Choroid plexus epithelial cell (primary cell): ENCODE results near the gene GPR78.

Experiments
- DNase-seq: peaks from one replicate; pipeline ENCODE4 v3.0.0-alpha.2; 2010; ENCODE audit warnings: low read depth
- H3K4me3 ChIP-seq: 2 replicates; pipeline ENCODE4 v1.5.1; 2011; ENCODE audit warnings: low read depth, mild to moderate bottlenecking, control low read depth, low read length, moderate library complexity
- CTCF ChIP-seq: conservative IDR thresholded peaks from 2 replicates; pipeline ENCODE4 v1.5.1; 2011; ENCODE audit warnings: low read depth, mild to moderate bottlenecking, control low read depth, inconsistent platforms, low read length, moderate library complexity

GPR78 gene

DNA sequence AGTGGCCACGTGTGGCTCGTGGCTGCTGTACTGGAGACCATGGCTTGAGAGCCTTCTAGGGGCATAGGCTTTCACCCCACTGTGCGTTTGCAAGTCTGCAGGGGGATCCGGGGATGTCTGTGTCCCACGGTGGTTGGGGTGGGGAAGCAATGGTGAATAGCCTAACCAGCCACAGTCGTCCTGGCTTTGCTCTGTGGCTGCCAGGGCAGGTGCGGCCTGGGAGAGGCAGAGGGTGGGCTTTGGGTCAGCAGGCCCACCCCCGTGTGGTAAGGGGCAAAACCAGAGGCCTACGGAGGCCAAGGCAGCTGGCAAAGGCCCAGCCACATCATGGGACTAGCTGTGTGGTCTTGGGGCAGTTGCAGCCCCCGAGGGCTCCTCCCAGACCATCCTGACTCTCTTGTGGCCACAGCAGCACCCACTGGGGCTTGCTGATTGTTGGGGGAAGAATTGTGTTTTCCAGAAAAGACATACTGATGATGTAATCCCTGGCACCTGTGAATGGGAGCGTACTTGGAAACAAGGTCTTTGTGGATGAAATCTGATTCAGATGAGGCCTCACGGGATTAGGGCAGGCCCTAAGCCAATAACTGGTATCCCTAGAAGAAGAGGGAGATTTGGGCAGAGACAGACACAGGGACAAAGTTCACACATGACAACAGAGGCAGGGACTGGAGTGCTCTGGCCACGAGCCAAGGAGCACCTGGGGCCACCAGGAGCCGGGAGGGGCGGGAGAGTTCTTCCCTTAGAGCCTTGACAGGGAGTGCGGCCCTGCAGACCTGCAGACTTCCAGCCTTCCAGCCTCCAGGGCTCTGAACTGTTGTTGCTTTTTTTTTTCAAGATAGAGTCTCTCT is 15.3 kb downstream of the GPR78 start:
- H3K4me3 ChIP-seq = no peak overlapping the region
- DNase-seq = peak; percentile 28
- no peak for TF ChIP-seq CTCF

DNA sequence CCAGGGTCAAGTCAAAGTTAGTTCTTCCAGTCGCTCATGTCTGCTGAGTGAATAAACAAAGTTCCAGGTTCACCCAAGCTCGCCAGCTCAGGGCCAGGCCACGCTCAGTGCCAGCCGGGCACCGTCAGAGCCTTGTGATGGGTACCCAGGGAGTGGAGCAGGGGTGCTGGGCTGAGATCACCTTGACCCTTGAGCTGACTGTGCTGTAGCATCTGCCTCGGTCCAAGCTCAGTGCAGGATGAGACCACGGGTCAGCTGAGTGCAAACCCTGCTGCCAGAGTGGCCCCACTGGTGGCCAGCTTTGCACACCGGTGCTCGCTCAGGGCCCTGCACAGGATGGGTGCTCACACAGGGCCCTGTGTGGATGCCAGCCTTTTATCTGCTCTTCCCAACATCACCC is 16.7 kb downstream of the GPR78 start:
- TF ChIP-seq CTCF = no peak
- no peak overlapping the region for H3K4me3 ChIP-seq
- no peak for DNase-seq

- no peak overlapping the region for H3K4me3 ChIP-seq
- TF ChIP-seq CTCF = no peak
- no peak for DNase-seq
Measured at GRCh38 chr4:8597319-8597718, 17.1 kb downstream of the GPR78 start.

DNA sequence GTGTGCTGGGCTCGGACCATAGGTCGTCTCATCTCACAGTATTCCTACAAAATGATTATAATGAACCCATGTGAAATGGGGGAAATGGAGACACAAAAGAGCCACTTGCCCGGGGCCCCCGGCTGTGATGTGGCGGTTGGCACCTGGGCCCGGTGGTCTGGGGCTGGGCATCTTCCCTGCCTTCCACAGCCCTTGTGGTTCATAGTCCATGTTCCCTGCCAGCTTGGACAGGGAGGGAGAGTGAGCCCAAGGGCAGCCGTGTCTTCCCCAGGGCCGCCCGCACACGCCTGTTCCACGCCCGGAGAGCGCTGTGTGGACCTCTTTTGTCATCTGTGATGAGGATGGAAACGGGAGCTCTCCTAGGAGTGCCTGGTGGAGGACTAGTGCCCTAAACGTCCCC is 17.6 kb downstream of the GPR78 start:
- H3K4me3 ChIP-seq = no peak overlapping the region
- DNase-seq = no peak
- TF ChIP-seq CTCF = no peak

- no peak for TF ChIP-seq CTCF
- no peak for DNase-seq
- no peak overlapping the region for H3K4me3 ChIP-seq
Measured at GRCh38 chr4:8598391-8599090, 18.3 kb downstream of the GPR78 start.

GRCh38 chr4:8599091-8599460 is 18.9 kb downstream of the GPR78 start:
- H3K4me3 ChIP-seq = no peak overlapping the region
- no peak for DNase-seq
- no peak for TF ChIP-seq CTCF

DNA sequence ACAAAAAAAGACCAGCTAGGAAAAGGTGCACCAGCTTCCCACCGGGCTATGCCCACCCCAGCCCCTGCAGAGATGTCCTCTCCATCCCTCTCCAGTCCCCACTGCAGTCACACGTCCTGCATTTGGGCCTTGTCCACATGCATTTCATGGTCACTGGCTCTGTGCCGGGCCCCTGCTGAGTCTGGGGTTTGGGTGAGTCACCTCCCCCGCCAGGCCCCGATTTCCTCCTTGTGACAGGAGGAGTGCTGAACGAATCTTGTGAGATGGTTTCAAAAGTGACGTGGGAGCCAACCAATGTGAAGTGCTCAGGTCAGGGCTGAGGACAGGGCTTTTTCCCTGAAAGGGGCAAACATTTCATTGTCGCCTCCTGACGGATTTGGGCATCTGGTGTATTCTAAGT is 19.5 kb downstream of the GPR78 start:
- peak; percentile 96 for DNase-seq
- no peak overlapping the region for H3K4me3 ChIP-seq
- TF ChIP-seq CTCF = no peak
